Panc1 (cell line): ENCODE measurements around the gene BTBD2. TPM values are rescaled to one million over a fixed set of nuclear protein-coding genes. Genes with fewer than 3 reads are reported as not detected.

Source experiments
- ATAC-seq: fragments of 200-7000 bp; cut with Tn5 transposase; 2 replicates; pipeline ENCODE4 v1.9.1; 2020; ENCODE audit warnings: mild to moderate bottlenecking, moderate library complexity
- BruUV-seq: library from RNA; stranded (reverse); fragments of 400-500 nt; replicated peaks from 2 replicates; lab custom pipeline; 2021; lab: Mats Ljungman, UMichigan
- CTCF ChIA-PET: fragments of 300-600 bp; sonication (Branson Sonifier 250); formaldehyde crosslinking; loops from one replicate; lab custom pipeline; 2022; ENCODE audit warnings: antibody characterized with exemption; lab: Charles Lee
- POLR2A ChIA-PET: fragments of 300-600 bp; sonication (Branson Sonifier 250); formaldehyde crosslinking; loops from one replicate; lab custom pipeline; 2022; ENCODE audit warnings: antibody characterized with exemption; lab: Charles Lee
- DNase-seq: peaks from one replicate; pipeline ENCODE4 v3.0.0-alpha.2; 2010; ENCODE audit warnings: low read depth, low spot score
- H3K27ac ChIP-seq: 2 replicates; pipeline ENCODE4 v1.5.1; 2011; ENCODE audit warnings: mild to moderate bottlenecking, low read length, inconsistent platforms
- H3K27me3 ChIP-seq: fragments of 200-500 bp; sonication (Bioruptor generic); 2 replicates; pipeline ENCODE4 v1.6.0; 2014; ENCODE audit warnings: low read length, inconsistent platforms; ENCODE audit not compliant: control insufficient read depth, insufficient read depth
- H3K36me3 ChIP-seq: fragments of 200-500 bp; sonication (Bioruptor generic); 2 replicates; pipeline ENCODE4 v1.5.1; 2014; ENCODE audit warnings: inconsistent platforms, mild to moderate bottlenecking, low read length, moderate library complexity; ENCODE audit not compliant: control insufficient read depth, insufficient read depth
- H3K4me1 ChIP-seq: 2 replicates; pipeline ENCODE4 v1.5.1; 2011; ENCODE audit warnings: inconsistent platforms, mild to moderate bottlenecking, low read length, moderate library complexity; ENCODE audit not compliant: control insufficient read depth, insufficient read depth
- H3K4me3 ChIP-seq, 2 experiments: 2 replicates each; pipeline ENCODE4 v1.5.1; 2011 to 2012; ENCODE audit warnings: low read depth in 2 of 2, low read length in 2 of 2, mild to moderate bottlenecking in 2 of 2, inconsistent platforms in 1 of 2, moderate library complexity in 1 of 2
- H3K9me3 ChIP-seq: fragments of 200-500 bp; sonication (Bioruptor generic); 2 replicates; pipeline ENCODE4 v1.5.1; 2014; ENCODE audit warnings: low read depth, mild to moderate bottlenecking, inconsistent platforms, low read length, moderate library complexity; ENCODE audit not compliant: control insufficient read depth, insufficient read depth
- CTCF ChIP-seq: fragments of 450-650 bp; IDR thresholded peaks from 2 replicates; pipeline ENCODE4 v1.5.1; 2017; ENCODE audit warnings: mild to moderate bottlenecking
- POLR2AphosphoS5 ChIP-seq: IDR thresholded peaks from 2 replicates; pipeline ENCODE4 v1.6.1; 2012; ENCODE audit warnings: mild to moderate bottlenecking, low read depth, low read length, moderate library complexity
- SIN3A ChIP-seq: IDR thresholded peaks from 2 replicates; pipeline ENCODE4 v1.6.1; 2012; ENCODE audit warnings: low read depth, mild to moderate bottlenecking, low read length, moderate library complexity, borderline replicate concordance; ENCODE audit not compliant: insufficient read depth
- TCF7L2 ChIP-seq: IDR thresholded peaks from 2 replicates; pipeline ENCODE4 v1.6.1; 2011; ENCODE audit warnings: mild to moderate bottlenecking, low read depth, low read length, inconsistent platforms
- in situ Hi-C: cut with HindIII; loops from 2 replicates; pipeline ENCODE4 v1.10.0; 2016; ENCODE audit warnings: low sequenced_read_pairs, low pct_unique_long_range_greater_than_20kb
- intact Hi-C: fragments of 100-400 bp; cut with micrococcal nuclease; formaldehyde crosslinking; loops from one replicate; pipeline ENCODE4 v1.10.0; 2022; ENCODE audit not compliant: unreplicated experiment
- total RNA-seq: library from RNA; stranded (reverse); gene quantifications from one replicate; pipeline ENCODE4 v1.2.1, GENCODE V29; 2021; ENCODE audit not compliant: unreplicated experiment
- TF ChIP-seq, protein P1 (sequence below), 2 experiments: IDR thresholded peaks; 2 replicates each; pipeline ENCODE4 v1.6.1; 2011 to 2012; ENCODE audit warnings: low read depth in 2 of 2, control low read depth in 1 of 2, low read length in 1 of 2, mild to moderate bottlenecking in 1 of 2, moderate library complexity in 1 of 2; ENCODE audit not compliant: insufficient read depth in 1 of 2

Gene BTBD2
- total RNA-seq, 1 experiment from 2014 or later: 59.6 TPM

- POLR2A ChIA-PET: no interaction called here
- no TSS peak for BruUV-seq
Observed at GRCh38 chr19:2058570-2059421, 43.3 kb upstream of the BTBD2 start.

DNA sequence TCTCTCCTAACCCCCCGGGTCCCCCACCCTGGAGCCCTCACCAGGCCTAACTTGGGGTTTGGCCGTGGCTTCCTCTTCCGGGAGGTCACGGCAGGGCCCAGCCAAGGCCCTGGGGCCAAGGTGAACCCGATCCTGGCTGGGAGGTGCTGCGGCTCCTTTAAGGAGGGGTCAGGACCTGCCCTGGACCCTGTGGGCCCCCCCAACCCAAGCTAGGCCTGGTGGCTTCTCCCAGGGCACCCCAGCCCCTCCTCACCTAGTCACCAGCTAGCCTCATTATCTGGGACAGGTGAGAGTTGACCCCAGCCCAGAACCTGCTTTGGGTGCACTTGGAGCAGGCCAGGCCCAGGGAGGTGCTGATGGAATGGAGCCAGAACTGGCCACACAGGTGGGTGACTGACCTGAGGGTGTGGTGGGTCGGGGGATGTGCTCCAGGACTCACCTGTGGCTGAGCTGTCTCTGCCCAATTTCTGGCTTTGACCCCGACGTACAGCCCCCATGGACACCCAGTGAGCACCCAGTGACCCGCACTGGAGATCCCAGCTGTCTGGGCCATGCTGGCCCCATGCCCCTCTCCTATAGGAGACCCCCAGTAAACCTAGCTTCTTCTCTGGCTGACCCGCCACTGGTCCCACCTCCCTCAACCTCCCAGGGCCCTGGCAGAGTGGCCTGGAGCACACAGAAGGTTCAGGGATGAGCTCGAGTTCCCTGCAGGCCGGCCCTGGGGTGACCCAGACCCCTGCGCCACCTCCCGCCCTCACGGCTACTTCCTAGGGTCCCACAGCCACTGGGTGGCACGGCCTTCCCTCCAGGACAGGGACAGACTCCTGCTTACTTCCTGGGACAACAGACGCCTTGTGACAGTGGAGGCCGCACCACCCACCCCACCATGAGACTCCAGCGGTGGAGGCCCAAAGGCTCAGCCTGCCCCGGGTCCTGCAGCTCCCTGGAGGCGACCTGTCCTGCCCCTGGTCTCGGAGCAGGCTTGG is 42.3 kb upstream of the BTBD2 start:
- Histone ChIP-seq H3K27me3 (no peaks in the 10 kb centered on the region), H3K4me3 (no peak overlapping the region), H3K27ac (peak overlapping the region; percentile 88), H3K4me1 (peaks cover 58% of the 10 kb centered on the region), H3K9me3 (no peaks in the 10 kb centered on the region), H3K36me3 (no peaks in the 10 kb centered on the region)
- BruUV-seq: no TSS peak
- DNase-seq (no peak), ATAC-seq (no peak)
- TF ChIP-seq POLR2AphosphoS5: no peak
- no peak for TF ChIP-seq SIN3A
- no peak for TF ChIP-seq TCF7L2
- no peak for TF ChIP-seq CTCF
- in situ Hi-C loops (no loop called here), intact Hi-C loops (no loop called here)
- ChIA-PET POLR2A (interaction anchor here (0.5 kb wide), 1 partner anchor 31 kb away, joined by 3 read pairs; no protein-coding TSS in a partner anchor), CTCF (no interaction called here)

More at GRCh38 chr19:2058570-2059421, 43.3 kb upstream of the BTBD2 start:
- DNase-seq: no peak
- Histone ChIP-seq H3K36me3 (no peaks in the 10 kb centered on the region), H3K9me3 (no peaks in the 10 kb centered on the region), H3K4me3 (no peak overlapping the region; a peak in 1 of 4 replicates), H3K27me3 (no peaks in the 10 kb centered on the region), H3K4me1 (peaks cover 57% of the 10 kb centered on the region), H3K27ac (peak overlapping the region; percentile 88)
- intact Hi-C loops (no loop called here), in situ Hi-C loops (no loop called here)
- CTCF ChIA-PET: no interaction called here
- ATAC-seq: no peak
- no peak for TF ChIP-seq TCF7L2
- no peak for TF ChIP-seq POLR2AphosphoS5
- TF ChIP-seq SIN3A: no peak
- TF ChIP-seq, protein P1, sequence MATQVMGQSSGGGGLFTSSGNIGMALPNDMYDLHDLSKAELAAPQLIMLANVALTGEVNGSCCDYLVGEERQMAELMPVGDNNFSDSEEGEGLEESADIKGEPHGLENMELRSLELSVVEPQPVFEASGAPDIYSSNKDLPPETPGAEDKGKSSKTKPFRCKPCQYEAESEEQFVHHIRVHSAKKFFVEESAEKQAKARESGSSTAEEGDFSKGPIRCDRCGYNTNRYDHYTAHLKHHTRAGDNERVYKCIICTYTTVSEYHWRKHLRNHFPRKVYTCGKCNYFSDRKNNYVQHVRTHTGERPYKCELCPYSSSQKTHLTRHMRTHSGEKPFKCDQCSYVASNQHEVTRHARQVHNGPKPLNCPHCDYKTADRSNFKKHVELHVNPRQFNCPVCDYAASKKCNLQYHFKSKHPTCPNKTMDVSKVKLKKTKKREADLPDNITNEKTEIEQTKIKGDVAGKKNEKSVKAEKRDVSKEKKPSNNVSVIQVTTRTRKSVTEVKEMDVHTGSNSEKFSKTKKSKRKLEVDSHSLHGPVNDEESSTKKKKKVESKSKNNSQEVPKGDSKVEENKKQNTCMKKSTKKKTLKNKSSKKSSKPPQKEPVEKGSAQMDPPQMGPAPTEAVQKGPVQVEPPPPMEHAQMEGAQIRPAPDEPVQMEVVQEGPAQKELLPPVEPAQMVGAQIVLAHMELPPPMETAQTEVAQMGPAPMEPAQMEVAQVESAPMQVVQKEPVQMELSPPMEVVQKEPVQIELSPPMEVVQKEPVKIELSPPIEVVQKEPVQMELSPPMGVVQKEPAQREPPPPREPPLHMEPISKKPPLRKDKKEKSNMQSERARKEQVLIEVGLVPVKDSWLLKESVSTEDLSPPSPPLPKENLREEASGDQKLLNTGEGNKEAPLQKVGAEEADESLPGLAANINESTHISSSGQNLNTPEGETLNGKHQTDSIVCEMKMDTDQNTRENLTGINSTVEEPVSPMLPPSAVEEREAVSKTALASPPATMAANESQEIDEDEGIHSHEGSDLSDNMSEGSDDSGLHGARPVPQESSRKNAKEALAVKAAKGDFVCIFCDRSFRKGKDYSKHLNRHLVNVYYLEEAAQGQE (IDR thresholded peaks at IDR 0.05; ENCODE audit: insufficient read depth in 1 of 2, low read depth in 2 of 2, low read length in 1 of 2): no peak
- no peak for TF ChIP-seq CTCF
